Stimulated activated CD4-positive, alpha-beta T cell treated with anti-CD3 and anti-CD28 coated beads, Interleukin-2, amount 100 ng/mL, for 48 hours (primary cell): ENCODE data around the gene TGIF1.
A peak's percentile ranks its signal among the peaks of the same experiment; 100 is the strongest.

Experiments
- DNase-seq, 2 donors: peaks; one replicate each; pipeline ENCODE4 v3.0.0-alpha.2; 2020

The TGIF1 gene

GRCh38 chr18:3486512-3486911 is 36.5 kb downstream of the TGIF1 start:
- DNase-seq, result no peak

- no peak for DNase-seq
These were observed 39.5 kb downstream of the TGIF1 start for GRCh38 chr18:3489462-3489861.

GRCh38 chr18:3491981-3492555 is 42.1 kb downstream of the TGIF1 start:
- DNase-seq, result no peak

GRCh38 chr18:3492721-3493120 is 42.7 kb downstream of the TGIF1 start:
- DNase-seq, result no peak

GRCh38 chr18:3493501-3494244 is 43.7 kb downstream of the TGIF1 start:
- no peak for DNase-seq

GRCh38 chr18:3494245-3494526 is 44.2 kb downstream of the TGIF1 start:
- no peak for DNase-seq

GRCh38 chr18:3494569-3494968 is 44.6 kb downstream of the TGIF1 start:
- no peak for DNase-seq

GRCh38 chr18:3495691-3496430 is 45.9 kb downstream of the TGIF1 start:
- no peak for DNase-seq

GRCh38 chr18:3498698-3499471 is 48.9 kb downstream of the TGIF1 start:
- DNase-seq, result peak in 1 of 2 donors; percentile 18

GRCh38 chr18:3499501-3499900 is 49.5 kb downstream of the TGIF1 start:
- DNase-seq, result no peak

GRCh38 chr18:3500016-3500415 is 50.0 kb downstream of the TGIF1 start:
- DNase-seq, result no peak

- no peak for DNase-seq
These were observed 52.7 kb downstream of the TGIF1 start for GRCh38 chr18:3502650-3503049.

- DNase-seq, result no peak
These were observed 54.7 kb downstream of the TGIF1 start for GRCh38 chr18:3504637-3505036.

GRCh38 chr18:3508576-3509549 is 58.9 kb downstream of the TGIF1 start:
- no peak for DNase-seq
